Activated naive CD4-positive, alpha-beta T cell (primary cell): Measurements from ENCODE around the gene KLHL20.

Source experiments
- DNase-seq, 4 experiments: peaks; one replicate each; lab custom pipeline; 2025; lab: John Stamatoyannopoulos, UW

KLHL20 gene

GRCh38 chr1:173832748-173833147 lies 118.0 kb downstream of the KLHL20 start:
- DNase-seq, result no peak
